Lung (tissue), 12 donors: ENCODE results near the gene EDARADD. TPM values are rescaled to one million over a fixed set of nuclear protein-coding genes. Genes with fewer than 3 reads are reported as not detected.
"Not testable (repeated sequence)": the region's sequence is repeated elsewhere in the genome, so short reads cannot be mapped to it uniquely, and the experiment has no call there.

ENCODE experiments used
- ATAC-seq: fragments of 200-7000 bp; cut with Tn5 transposase; one replicate; pipeline ENCODE4 v1.9.1; 2020; ENCODE audit warnings: moderate number of reproducible peaks; ENCODE audit not compliant: insufficient read depth, low FRiP score
- DNase-seq, 3 donors: peaks; one replicate each; pipeline ENCODE4 v3.0.0-alpha.2; 2013 to 2017
- H3K27ac ChIP-seq, 2 donors: one replicate each; pipeline ENCODE4 v1.5.1; 2013; ENCODE audit warnings: mild to moderate bottlenecking in 2 of 2, moderate library complexity in 2 of 2, control low read depth in 1 of 2, inconsistent platforms in 1 of 2, low read depth in 1 of 2, low read length in 1 of 2
- H3K27me3 ChIP-seq, 3 donors: one replicate each; pipeline ENCODE4 v1.5.1; 2013; ENCODE audit warnings: low read length in 2 of 3; ENCODE audit not compliant: control insufficient read depth in 3 of 3, insufficient read depth in 3 of 3
- H3K36me3 ChIP-seq, 4 donors: one replicate each; pipeline ENCODE4 v1.5.1; 2013; ENCODE audit warnings: low read length in 4 of 4, mild to moderate bottlenecking in 1 of 4, moderate library complexity in 1 of 4; ENCODE audit not compliant: control insufficient read depth in 4 of 4, insufficient read depth in 4 of 4
- H3K4me1 ChIP-seq, 5 donors: one replicate each; pipeline ENCODE4 v1.5.1; 2013; ENCODE audit warnings: low read length in 5 of 5, mild to moderate bottlenecking in 2 of 5, moderate library complexity in 1 of 5; ENCODE audit not compliant: control insufficient read depth in 5 of 5, insufficient read depth in 5 of 5
- H3K4me3 ChIP-seq: one replicate; pipeline ENCODE4 v1.5.1; 2013; ENCODE audit warnings: mild to moderate bottlenecking, control low read depth, moderate library complexity
- H3K9ac ChIP-seq, 2 donors: one replicate each; pipeline ENCODE4 v1.5.1; 2013; ENCODE audit warnings: low read length in 2 of 2, control low read depth in 1 of 2; ENCODE audit not compliant: insufficient read depth in 1 of 2
- H3K9me3 ChIP-seq, 4 donors: one replicate each; pipeline ENCODE4 v1.5.1; 2013; ENCODE audit warnings: low read length in 3 of 4, mild to moderate bottlenecking in 1 of 4, moderate library complexity in 1 of 4; ENCODE audit not compliant: control insufficient read depth in 4 of 4, insufficient read depth in 3 of 4
- CTCF ChIP-seq: IDR thresholded peaks from 2 replicates; pipeline ENCODE4 v1.5.1; 2012; ENCODE audit warnings: mild to moderate bottlenecking; ENCODE audit errors: control extremely low read depth, extremely low read depth
- WGBS, 2 donors: extraction: QIAGEN DNeasy Blood & Tissue Kit; methylation state at CpG; one replicate each; pipeline ENCODE4 v1.1.7; 2013; 5-methylcytosine and 5-hydroxymethylcytosine counted together
- polyA plus RNA-seq, 2 donors: library from polyadenylated mRNA; stranded (reverse); fragments of 200-250 nt; gene quantifications; one replicate each; pipeline ENCODE4 v1.2.1, GENCODE V29; 2013
- total RNA-seq, 2 donors: library from RNA; depleted of rRNA in 1 of 2; stranded (reverse); fragments of >200 nt in 1 of 2; gene quantifications; one replicate each; pipeline ENCODE4 v1.2.1, GENCODE V29; 2014 to 2021
- donor health status: control.
- donor health status: control.
- donor health status: Bipolar disorder and iron deficiency.
- donor health status: healthy.
- donor health status: DM: yes; HTN: yes; CAD: no.

EDARADD gene
- total and polyA plus RNA-seq, 4 donors = 0.37 to 2.3 (median 1.1) TPM

DNA sequence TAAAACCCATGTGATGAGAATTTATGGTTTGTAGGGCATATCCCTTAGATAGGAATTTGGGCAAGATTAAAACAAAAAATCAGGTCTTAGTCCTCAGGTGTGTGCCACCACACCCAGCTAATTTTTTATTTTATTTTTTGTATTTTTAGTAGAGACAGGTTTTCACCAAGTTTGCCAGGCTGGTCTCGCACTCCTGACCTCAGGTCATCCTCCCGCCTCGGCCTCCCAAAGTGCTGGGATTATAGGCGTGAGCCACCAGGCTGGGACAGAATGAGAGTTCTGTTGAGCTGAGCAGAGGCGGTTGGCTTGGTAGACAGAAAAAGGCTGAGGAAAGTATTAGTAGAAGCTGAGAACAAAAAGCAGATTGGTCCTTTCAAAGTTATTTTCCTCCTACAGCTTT, 43.8 kb upstream of the EDARADD start:
- DNase-seq (no peak), ATAC-seq (no peak)
- Histone ChIP-seq H3K9me3 (no peaks in the 10 kb centered on the region), H3K4me1 (peaks cover 0 to 7% (median 0%) of the 10 kb centered on the region in 5 donors), H3K4me3 (no peak overlapping the region), H3K27ac (no peak overlapping the region), H3K36me3 (no peaks in the 10 kb centered on the region), H3K27me3 (no peaks in the 10 kb centered on the region), H3K9ac (no peak overlapping the region)
- 93 to 94% methylated on average over 5 of the region's 5 CpGs for WGBS, 2 donors
- TF ChIP-seq CTCF = no peak

DNA sequence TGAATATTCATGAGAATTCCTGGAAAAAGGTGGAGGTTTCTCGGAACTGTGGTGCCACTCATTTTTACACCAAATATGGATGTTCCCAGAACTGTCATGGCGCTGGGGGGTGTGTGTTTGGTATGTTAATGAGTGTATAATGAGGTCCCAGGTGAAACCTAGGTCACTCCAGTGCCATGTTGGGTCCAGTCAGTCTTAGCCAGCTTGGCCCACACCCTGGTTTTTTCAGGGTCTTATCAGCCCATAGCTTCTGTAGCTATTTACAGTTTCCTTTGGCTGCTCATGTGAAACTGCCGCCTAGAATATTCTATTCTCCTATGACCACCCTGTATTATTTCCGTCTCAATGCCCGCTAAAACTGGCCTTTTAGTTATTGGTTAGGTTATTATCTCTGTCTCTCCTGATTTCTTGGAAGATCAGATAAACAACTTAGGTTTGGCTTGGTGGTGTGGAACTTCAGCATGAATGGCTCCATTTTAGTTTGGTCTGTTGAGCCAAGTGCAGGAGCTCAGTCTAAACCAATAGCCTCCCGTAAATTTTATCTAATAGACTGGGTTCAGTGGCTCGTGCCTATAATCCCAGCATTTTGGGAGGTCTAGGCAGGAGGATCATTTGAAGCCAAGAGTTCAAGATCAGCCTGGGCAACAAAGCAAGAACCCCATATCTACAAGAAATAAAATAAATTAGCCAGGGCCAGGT, 42.1 kb upstream of the EDARADD start:
- ATAC-seq (no peak), DNase-seq (no peak)
- H3K36me3 ChIP-seq = no peaks in the 10 kb centered on the region
- H3K27ac ChIP-seq = no peak overlapping the region
- no peak overlapping the region for H3K4me3 ChIP-seq
- no peak for TF ChIP-seq CTCF
- no peaks in the 10 kb centered on the region for H3K27me3 ChIP-seq
- WGBS, 2 donors = 81 to 92% methylated on average over 7 of the region's 7 CpGs
- peaks cover 0 to 7% (median 0%) of the 10 kb centered on the region in 5 donors for H3K4me1 ChIP-seq
- no peaks in the 10 kb centered on the region for H3K9me3 ChIP-seq
- H3K9ac ChIP-seq = no peak overlapping the region

GRCh38 chr1:236352747-236353146, 41.3 kb upstream of the EDARADD start:
- WGBS, 2 donors = 94 to 96% methylated on average over 4 of the region's 4 CpGs
- not testable (repeated sequence) for H3K27me3 ChIP-seq, DNase-seq, H3K27ac ChIP-seq, H3K9me3 ChIP-seq, H3K4me1 ChIP-seq, ATAC-seq, H3K9ac ChIP-seq, H3K36me3 ChIP-seq, H3K4me3 ChIP-seq

GRCh38 chr1:236353813-236354212, 40.3 kb upstream of the EDARADD start:
- H3K36me3 ChIP-seq = no peaks in the 10 kb centered on the region
- 87% methylated on average over 4 of the region's 4 CpGs for whole genome bisulfite sequencing, 2 donors
- no peaks in the 10 kb centered on the region for H3K27me3 ChIP-seq
- H3K4me3 ChIP-seq = no peak overlapping the region
- no peak overlapping the region for H3K27ac ChIP-seq
- H3K9me3 ChIP-seq = no peaks in the 10 kb centered on the region
- ATAC-seq (no peak), DNase-seq (no peak)
- peaks cover 0 to 7% (median 0%) of the 10 kb centered on the region in 5 donors for H3K4me1 ChIP-seq
- no peak for TF ChIP-seq CTCF
- no peak overlapping the region for H3K9ac ChIP-seq
